HG02623 (cell line): Measurements from ENCODE around the gene UBL3.
A peak's percentile ranks its signal among the peaks of the same experiment; 100 is the strongest.

Experiments
- ATAC-seq: cut with Tn5 transposase; IDR thresholded peaks from one replicate; pipeline ENCODE4 v1.9.1; 2021; ENCODE audit warnings: moderate library complexity; ENCODE audit not compliant: unreplicated experiment

UBL3 gene

DNA sequence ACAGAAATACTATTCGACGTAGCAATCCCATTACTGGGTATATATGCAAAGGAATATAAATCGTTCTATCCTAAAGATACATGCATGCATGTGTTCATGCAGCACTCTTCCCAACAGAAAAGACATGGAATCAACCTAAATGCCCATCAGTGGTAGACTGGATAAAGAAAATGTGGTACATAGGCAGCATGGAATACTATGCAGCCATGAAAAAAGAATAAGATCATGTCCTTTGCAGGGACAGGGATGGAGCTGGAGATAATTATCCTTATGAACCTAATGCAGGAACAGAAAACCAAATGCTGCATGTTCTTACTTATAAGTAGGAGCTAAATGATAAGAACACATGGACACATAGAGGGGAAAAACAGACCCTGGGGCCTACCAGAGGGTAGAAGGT is 89.3 kb downstream of the UBL3 start:
- no peak for ATAC-seq

DNA sequence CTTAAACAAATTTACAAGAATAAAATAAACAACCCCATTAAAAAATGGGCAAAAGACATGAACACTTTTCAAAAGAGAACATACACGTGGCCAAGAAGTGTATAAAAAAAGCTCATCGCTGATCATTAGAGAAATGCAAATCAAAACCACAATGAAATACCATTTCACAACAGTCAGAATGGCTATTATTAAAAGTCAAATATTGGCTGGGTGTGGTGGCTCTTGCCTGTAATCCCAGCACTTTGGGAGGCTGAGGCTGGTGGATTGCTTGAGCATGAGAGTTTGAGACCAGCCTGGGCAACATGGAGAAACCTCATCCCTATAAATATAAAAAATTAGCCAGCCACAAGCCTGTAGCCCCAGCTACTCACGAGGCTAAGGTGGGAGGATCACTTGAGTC is 89.9 kb downstream of the UBL3 start:
- ATAC-seq = no peak

DNA sequence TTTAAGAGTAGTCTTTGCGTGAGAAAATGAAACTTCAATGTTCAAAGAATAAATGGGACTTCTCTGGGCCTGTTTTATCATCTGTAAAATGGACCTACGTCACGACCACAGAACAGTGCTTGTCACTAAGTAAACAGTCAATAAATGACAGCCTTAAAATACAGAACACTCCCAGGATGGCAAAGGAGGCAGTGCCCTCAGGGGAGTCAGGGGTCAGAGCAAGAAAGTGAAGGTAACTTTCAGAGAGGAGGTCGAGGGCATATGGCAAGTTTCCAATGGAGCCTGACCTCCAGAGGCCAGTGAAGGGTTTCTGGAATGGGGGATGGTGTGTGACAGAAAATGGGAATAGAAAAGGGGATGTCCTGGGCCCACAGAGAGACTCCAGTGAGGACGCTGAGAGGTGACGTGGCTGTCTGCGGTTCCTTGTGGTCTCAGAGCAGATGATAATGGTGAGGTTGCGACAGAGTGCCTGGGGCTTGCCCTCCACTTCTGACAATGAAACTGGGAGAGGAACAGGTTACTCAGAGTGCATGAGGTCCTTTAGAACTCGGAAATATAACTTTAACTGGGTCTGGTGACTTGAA is 91.8 kb downstream of the UBL3 start:
- ATAC-seq = peak; percentile 94

DNA sequence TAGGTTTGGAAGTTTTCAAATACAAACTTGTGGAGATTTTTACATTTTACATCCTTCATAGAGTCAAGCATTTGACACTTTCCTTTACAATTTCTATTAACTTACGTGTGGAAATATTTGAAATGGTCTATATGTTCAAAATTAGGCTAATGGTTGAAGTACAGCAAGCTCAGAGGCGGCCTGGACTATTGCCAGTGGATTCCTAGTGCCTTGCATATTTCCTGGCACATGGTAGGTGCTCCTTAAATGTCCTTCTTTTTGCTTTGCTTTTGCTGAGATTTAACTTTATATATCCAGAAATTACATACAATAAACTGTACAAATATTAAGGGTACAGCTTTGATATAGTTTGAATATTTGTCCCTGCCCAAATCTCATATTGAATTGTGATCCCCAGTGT is 93.9 kb downstream of the UBL3 start:
- no peak for ATAC-seq

DNA sequence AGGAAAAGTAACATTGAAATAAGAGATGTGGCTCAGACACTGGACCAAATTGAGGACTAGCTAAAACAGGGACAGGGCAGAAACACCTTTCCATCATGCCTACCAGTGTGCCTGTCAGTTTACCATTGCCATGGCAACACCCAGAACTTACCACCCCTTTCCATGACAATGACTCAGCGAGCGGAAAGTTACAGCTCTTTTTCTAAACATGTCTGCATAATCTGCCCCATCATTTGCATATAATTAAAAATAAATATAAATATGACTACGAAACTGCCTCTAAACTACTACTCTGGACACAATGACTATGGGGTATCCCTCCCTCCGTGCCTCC is 96.0 kb downstream of the UBL3 start:
- no peak for ATAC-seq

DNA sequence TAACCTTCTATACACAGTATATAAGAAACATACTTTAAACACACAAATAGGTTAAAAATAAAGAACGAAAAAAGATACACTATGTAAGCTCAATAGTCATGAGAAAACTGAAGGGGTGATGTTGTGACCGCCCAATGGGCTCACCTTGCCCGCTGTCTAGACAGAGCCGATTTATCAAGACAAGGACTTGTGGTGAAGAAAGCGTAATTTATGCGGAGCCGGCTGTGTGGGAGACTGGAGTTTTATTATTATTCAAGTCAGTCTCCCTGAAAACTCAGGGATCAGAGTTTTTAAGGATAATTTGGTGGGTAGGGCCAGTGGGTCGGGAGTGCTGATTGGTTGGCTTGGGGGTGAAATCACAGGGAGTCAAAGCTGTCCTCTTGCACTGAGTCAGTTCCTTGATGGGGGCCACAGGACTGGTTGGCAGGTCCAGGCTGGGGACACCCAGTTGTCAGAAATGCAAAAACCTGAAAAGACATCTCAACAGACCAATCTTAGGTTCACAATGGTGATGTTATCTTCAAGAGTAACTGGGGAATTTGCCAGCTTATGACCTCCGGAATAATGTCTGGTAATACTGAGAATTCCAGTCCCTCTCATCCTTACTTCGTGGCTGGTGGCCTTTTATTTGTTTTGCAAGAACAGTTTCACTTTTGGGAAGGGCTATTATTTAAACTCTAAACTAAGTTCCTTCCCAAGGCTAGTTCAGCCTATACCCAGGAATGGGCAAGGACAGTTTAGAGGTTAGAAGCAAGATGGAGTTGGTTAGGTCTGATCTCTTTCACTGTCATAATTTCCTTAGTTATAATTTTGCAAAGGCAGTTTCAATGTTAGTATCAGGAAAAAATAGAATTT is 96.6 kb downstream of the UBL3 start:
- no peak for ATAC-seq

DNA sequence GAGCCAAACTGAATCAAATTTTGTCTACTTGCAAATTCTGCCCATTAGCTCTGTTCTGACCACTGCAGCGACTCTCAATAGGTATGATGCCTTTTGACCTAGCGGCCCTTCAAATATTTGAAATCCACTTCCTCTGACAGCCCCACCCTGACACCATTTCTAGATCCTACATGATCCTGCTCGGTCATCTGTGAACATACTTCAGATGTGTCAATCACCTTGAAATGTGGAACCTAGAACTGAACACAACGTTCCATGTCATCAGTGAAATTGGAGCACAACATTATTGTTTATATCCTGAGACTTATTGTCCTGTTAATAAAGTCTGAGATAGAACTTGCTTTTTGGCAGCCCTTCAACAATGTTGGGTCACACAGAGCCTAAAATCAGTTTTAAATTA is 98.2 kb downstream of the UBL3 start:
- no peak for ATAC-seq

DNA sequence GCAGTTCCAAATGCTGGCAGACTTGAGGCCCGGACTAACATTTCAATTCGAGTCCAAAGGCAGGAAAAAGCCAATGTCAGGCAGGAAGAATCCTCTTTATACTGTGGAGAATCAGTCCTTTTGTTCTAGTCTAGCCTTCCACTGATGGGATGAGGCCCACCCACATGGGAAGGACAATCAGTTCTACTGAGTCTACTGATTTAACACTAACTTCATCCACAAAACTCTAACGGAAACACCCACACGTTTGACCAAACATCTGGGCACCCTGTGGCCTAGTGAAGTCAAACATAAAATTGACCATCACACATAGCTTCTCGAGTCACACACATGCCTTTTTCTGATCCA is 100.3 kb downstream of the UBL3 start:
- no peak for ATAC-seq

DNA sequence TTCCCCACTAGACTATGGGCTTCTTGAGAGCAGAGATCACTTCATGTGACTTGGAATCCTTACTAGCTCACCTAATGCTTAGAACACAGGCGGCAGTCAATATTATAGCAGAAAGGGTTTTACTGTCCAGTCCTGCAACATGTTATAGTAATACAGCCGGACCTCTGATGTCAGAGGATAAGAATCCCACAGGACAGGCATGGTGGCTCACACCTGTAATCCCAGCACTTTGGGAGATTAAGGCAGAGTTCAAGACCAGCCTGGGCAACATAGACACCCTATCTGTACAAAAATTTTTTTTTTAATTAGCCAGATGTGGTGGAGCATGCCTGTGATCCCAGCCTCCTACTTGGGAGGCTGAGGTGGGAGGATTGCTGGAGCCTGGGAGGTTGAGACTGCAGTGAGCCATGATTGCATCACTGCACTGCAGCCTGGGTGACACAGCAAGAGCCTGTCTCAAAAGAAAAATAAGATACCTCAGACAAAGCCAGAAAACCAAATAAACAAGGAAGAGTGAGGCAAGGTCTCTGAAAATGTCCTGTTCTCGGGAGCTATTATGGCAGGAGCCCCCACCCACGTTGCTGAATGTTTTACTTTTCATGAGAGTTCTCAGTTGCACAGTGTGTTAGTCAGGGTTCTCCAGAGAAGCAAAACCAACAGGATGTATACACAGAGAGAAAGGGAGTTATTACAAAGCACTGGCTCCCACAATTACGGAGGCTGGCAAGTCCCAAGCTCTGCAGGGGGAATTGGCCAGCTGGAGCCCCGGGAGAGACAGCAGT is 100.8 kb downstream of the UBL3 start:
- no peak for ATAC-seq

DNA sequence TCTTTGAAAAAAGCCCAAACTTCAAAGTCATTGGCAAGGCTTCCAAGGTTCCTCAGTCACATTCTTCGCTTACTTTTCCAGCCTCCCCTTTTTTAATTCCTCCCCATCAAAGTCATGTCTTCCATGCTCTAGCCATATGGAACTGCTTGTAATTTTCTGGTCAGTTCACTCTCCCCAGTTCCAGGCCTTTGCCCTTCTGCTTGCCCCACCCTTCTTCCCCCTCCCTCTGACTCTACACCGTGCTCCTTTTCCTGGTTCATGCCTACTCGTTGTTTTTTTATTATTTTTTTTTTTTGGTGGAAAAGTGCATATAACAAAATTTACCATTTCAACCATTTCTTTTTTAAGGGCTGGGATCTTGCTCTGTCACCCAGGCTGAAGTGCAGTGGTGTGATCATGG is 102.3 kb downstream of the UBL3 start:
- ATAC-seq = no peak

DNA sequence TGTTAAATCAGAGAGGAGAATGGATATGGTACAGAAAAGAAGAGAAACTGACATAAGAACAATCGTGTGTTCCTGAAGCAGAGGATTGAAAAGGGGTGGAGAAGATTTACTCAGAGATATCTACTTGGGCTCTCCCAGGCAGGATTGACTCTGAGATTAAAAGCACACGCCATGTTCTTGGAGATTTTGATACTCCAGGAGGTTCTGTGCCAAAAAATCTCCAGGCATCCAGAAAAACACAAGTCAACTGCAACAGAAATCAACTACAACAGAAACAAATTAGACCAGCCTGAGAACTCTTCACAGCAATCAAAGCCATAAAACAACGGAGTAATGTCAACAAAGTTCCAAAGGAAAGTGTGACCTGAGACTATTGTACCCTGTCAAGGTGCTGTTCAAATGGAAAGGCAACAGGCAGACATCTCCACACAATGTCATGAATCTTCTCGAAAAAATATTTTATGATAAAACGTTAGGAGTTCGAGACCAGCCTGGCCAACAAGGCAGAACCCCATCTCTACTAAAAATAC is 104.2 kb downstream of the UBL3 start:
- ATAC-seq = no peak

DNA sequence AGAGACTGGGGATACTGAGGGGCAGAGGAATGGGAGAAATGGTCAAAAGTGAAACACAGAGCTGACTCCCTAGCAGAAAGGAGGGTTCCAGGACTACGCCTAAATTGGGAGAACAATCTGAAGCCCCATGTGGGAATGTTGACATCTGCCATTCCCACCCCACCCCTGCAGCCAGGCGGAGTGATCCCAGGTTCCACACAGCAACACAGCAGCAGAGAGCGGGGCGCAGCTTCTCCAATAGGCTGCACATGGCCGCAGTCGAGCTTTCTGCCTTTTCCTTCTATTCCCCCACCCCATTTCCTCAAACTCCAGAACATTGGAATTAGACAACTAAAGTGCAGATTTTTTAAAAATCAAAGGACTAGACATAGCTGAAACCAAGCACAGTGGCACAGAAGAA is 104.7 kb downstream of the UBL3 start:
- ATAC-seq = no peak

DNA sequence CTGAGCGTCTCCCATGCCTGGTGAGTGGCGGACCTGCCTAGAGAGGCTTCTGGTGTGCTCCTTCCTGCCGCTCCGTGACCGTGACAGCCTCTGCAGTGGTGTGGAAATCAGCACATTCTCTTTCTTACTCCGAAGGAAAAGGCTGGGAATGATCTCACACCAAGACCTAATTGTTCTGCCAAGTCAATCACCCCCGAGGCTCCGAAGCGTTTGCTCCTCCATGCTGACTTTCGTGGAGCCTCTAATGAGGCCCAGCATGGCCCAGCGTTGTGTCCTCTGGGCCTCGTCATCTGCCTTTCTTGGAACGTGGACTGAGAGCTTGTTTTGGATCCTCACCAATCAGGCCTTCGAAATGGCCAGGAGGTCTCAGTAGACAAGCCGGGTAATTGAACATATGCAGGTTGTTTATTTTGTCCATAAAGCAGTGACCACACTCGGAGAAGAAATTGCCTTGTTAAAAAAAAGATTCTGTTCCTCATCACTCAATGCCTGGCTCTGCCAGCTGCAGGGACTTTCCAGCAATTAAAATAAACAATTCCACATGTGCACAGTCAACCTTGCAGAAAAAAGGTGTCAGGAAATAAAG is 107.1 kb downstream of the UBL3 start:
- ATAC-seq = no peak

DNA sequence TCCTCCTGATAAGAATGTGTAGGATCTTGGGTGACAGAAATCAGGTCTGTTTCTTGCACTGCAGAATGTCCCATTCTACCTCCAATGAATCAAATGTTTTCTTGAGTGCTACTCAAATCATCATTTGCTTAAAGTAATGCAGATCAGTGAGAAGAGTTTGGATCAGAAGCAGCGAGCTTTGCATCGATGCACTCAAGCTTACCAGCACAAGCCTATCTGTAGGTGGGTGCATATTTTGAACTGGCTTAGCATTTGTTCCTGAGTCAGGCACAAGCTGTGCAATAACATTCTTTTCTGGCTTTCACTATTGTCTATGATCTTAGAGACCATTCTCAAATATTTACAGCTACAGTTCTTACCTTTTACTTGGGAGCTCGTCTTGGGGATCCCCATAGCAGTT is 109.5 kb downstream of the UBL3 start:
- ATAC-seq = no peak

DNA sequence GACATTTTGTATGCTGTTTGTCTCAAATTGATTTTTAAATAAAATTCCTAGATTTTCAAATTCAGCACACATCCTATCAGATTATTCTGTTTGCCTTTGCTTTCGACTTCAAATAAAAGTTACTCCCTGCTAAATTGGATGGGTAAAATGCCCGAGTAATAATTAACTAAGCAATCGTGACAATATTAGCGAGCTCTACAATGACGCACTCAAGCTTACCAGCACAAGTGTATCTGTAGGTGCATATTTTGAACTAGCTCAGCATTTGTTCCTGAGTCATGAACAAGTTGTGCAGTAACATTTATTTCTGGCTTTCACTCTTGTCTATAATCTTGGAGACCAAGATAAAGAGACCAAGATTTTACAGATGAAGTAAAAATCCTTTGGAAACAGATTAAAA is 113.4 kb downstream of the UBL3 start:
- ATAC-seq = no peak

DNA sequence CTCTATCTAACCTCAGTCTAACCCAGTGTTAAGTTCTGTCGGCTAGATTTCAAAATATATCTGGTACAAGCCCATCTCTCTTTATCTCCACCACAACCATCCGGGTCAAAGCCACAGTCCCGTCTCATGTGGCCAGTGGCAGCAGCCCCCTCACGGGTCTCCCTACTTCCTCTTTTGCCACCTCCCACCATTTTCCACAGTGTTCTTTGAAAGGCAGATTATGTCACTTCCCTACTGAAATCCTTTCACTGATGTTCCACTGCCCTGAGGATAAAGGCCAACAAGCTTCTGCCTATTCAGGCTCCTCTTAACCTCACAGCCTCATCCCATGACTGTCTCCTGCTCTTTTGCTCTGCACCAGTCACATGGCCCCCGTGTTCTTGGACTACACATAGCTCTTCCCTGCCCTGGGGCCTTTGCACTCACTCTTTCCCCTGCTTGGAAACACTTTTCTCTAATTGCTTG is 117.2 kb downstream of the UBL3 start:
- no peak for ATAC-seq

DNA sequence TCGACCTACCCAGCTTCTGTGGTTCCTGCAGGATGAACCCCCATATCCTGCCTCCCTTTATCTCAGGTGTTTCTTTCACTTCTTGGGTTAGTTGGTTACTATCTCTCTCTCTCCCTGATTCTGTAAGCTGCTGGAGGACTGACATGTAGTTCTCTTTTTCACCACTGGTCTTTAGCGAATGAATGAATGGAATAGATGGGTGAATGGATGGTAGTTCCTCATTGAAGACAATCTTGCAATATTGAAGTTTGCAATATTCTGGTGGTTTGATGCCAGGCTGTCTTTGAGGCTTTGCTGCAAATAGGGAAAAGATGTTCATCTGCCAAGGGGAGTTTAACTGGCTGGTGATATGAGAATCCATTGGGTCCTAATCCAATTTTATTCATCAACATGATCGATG is 120.2 kb downstream of the UBL3 start:
- no peak for ATAC-seq

DNA sequence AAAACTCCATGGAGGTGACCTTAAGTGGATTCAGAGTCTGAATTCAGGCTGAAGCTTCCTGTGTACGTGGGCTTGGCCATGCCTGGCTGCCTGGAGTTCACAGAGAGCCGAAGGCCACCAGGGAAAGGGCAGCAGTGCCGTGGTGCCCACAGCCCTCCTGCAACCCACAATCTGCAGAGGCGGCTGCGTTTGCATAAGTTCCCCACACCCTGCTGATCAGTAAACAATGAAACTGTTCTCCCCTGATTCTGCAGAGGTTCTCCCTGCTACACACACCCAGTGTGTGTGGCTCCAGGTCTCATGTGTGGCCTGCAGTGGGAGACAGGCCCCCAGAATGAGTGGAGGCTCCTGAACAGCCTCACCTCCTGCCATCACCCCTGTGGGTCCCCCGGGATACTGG is 128.0 kb downstream of the UBL3 start:
- no peak for ATAC-seq

DNA sequence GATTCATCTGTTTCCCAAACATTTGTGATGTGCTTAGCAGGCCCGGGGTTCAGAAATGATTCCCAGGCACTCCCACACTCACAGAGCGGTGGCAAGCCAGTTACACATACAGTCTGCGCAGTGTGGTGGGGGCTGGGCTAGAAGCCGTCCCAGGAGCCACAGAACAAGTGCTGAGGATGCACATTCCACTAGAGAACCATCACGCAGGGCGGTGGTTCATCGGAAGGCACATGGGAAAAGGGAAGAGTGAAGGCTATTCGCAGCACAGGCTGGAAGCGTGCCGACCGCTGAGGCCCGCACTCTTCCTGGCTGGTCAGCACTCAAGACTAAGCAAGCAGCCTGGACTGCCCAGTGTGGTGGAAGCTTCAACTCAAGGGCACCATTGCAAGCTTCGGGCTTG is 128.7 kb downstream of the UBL3 start:
- no peak for ATAC-seq

DNA sequence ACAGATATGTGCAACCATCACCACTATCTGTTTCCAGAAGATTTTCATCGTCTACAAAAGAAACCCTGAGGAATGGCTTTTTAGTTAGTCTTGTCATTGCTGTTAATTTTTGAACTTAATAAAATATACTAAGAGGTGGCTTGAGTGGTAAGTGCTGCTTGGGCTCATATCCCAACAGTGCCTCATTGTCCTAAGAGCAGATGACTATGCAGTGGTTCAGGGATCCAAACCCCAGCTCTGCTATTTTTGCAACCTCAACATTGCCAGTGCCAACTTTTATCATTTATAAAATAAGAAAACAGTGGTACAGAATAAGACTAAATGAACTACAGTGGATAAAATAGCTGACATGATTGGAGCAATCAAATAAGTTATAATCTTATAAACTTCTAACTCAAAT is 131.7 kb downstream of the UBL3 start:
- no peak for ATAC-seq

DNA sequence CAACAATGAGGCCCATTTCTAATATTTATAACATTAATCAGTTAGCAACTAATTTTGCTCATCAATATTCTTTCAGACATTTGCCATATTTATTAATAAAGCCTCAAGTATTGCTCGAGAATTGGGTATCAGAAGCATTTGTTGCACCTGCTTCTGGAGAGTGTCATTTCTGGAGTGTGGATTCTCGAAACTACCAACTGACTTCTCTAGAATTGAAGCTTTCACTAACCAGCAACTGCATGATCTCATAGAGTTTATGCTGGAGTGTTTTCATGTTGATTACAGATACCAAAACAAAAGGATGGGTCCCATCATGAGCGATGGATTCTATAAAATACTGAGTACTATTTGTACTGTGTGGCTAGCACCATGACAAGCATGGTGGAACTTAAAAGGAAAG is 133.9 kb downstream of the UBL3 start:
- no peak for ATAC-seq
